ENCODE measurements around the gene PACSIN1. TPM values are rescaled to one million over a fixed set of nuclear protein-coding genes. Genes with fewer than 3 reads are reported as not detected.

Gene PACSIN1
- total RNA-seq, 1 donor = not detected

GRCh38 chr6:34457742-34458735 lies 7.8 kb upstream of the PACSIN1 start:
- no peak overlapping the region for H3K4me3 ChIP-seq (ENCODE audit: low read depth, low read length)
- TF ChIP-seq CTCF (IDR thresholded peaks at IDR 0.05; ENCODE audit: insufficient read depth, low read length) = no peak
- DNase-seq (ENCODE audit: low read depth) = no peak

GRCh38 chr6:34459899-34460593 lies 5.8 kb upstream of the PACSIN1 start:
- H3K4me3 ChIP-seq (ENCODE audit: low read depth, low read length) = no peak overlapping the region
- peak; percentile 63 for DNase-seq (ENCODE audit: low read depth)
- TF ChIP-seq CTCF (IDR thresholded peaks at IDR 0.05; ENCODE audit: insufficient read depth, low read length) = peak; percentile 68

- no peak for DNase-seq (ENCODE audit: low read depth)
- no peak for TF ChIP-seq CTCF (IDR thresholded peaks at IDR 0.05; ENCODE audit: insufficient read depth, low read length)
- no peak overlapping the region for H3K4me3 ChIP-seq (ENCODE audit: low read depth, low read length)
Observed at GRCh38 chr6:34460796-34461507, 4.9 kb upstream of the PACSIN1 start.

GRCh38 chr6:34462010-34462409 lies 3.9 kb upstream of the PACSIN1 start:
- no peak overlapping the region for H3K4me3 ChIP-seq (ENCODE audit: low read depth, low read length)
- DNase-seq (ENCODE audit: low read depth) = no peak
- TF ChIP-seq CTCF (IDR thresholded peaks at IDR 0.05; ENCODE audit: insufficient read depth, low read length) = no peak

GRCh38 chr6:34462551-34462971 lies 3.3 kb upstream of the PACSIN1 start:
- no peak overlapping the region for H3K4me3 ChIP-seq (ENCODE audit: low read depth, low read length)
- no peak for TF ChIP-seq CTCF (IDR thresholded peaks at IDR 0.05; ENCODE audit: insufficient read depth, low read length)
- peak; percentile 10 for DNase-seq (ENCODE audit: low read depth)

GRCh38 chr6:34463299-34463698 lies 2.6 kb upstream of the PACSIN1 start:
- no peak for DNase-seq (ENCODE audit: low read depth)
- no peak overlapping the region for H3K4me3 ChIP-seq (ENCODE audit: low read depth, low read length)
- TF ChIP-seq CTCF (IDR thresholded peaks at IDR 0.05; ENCODE audit: insufficient read depth, low read length) = no peak

Measured in fibroblast of the aortic adventitia (primary cell).